Activated naive CD4-positive, alpha-beta T cell treated with anti-CD3 and anti-CD28 coated beads, Interleukin-2, amount 10 ng/mL, durations not matched to agents 7 days and 5 days (primary cell): Measurements from ENCODE around the gene KIRREL1.

ENCODE experiments used
- CTCF ChIA-PET: fragments of 350-600 bp; sonication (Branson Sonifier 250); formaldehyde crosslinking; loops from one replicate; lab custom pipeline; 2021; ENCODE audit warnings: antibody characterized with exemption; lab: Charles Lee
- DNase-seq: peaks from one replicate; pipeline ENCODE4 v3.0.0-alpha.2; 2020
- H3K27ac Mint-ChIP-seq: one replicate; pipeline ENCODE4 v1.8.0; 2021; ENCODE audit warnings: mild to moderate bottlenecking, moderate library complexity, mixed read lengths
- H3K27me3 Mint-ChIP-seq: one replicate; pipeline ENCODE4 v1.8.0; 2021; ENCODE audit warnings: mild to moderate bottlenecking, mixed read lengths
- H3K36me3 Mint-ChIP-seq: one replicate; pipeline ENCODE4 v1.8.0; 2021; ENCODE audit warnings: mixed read lengths
- H3K4me1 Mint-ChIP-seq: one replicate; pipeline ENCODE4 v1.8.0; 2021; ENCODE audit warnings: mixed read lengths
- H3K4me3 Mint-ChIP-seq: one replicate; pipeline ENCODE4 v1.8.0; 2021; ENCODE audit warnings: mild to moderate bottlenecking, moderate library complexity, mixed read lengths
- H3K9me3 Mint-ChIP-seq: one replicate; pipeline ENCODE4 v1.8.0; 2021; ENCODE audit warnings: mixed read lengths

The KIRREL1 gene

DNA sequence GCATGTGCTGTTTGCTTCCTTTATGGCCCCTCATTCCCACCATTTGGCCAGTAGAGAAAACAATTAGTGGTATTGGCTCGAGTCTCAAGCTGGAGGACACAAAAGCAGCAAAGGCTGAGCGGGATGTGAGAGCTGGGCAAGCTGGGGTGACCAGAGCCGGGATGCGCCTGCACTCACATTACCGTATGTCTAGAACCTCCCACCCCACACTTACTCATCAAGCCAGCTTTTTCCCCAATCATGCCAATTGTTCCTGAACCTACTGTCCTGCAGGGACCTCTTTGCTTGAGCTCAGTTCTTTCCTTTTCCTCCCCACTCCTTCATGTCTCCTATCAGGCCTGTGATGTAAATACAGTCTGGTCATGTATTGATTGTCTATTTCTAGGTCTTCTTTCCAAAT, 45.9 kb downstream of the KIRREL1 start:
- Mint-ChIP-seq H3K9me3 (no peaks in the 10 kb centered on the region), H3K4me3 (no peak overlapping the region), H3K27ac (no peak overlapping the region), H3K36me3 (no peaks in the 10 kb centered on the region), H3K27me3 (no peaks in the 10 kb centered on the region), H3K4me1 (no peaks in the 10 kb centered on the region)
- CTCF ChIA-PET, result interaction anchor here (0.6 to 1.8 kb wide), 2 partner anchors 47 to 1170 kb away, joined by 3 to 10 read pairs; no protein-coding TSS in a partner anchor
- no peak for DNase-seq

DNA sequence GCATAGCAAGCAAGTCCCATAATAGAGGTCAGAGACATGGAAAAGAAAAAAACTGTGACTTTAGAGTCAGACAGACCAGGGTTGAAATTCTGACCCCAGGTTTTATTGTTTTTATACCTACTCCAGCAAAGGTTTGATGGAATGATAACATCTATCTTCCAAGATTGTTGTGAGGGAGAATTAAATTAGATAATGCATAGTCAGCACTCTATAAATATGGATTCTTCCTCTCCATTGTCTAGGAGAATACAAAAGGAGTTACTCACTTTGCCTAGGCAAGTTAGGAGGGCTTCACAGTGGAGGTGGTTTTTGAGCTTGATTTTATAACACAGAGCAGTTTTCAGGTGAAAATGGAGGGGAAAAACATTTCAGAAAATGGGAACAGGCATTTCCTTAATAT, 46.9 kb downstream of the KIRREL1 start:
- no peaks in the 10 kb centered on the region for H3K9me3 Mint-ChIP-seq
- no peaks in the 10 kb centered on the region for H3K27me3 Mint-ChIP-seq
- H3K4me1 Mint-ChIP-seq, result no peaks in the 10 kb centered on the region
- no peak overlapping the region for H3K27ac Mint-ChIP-seq
- H3K4me3 Mint-ChIP-seq, result no peak overlapping the region
- CTCF ChIA-PET, result interaction anchor here (0.5 to 1.8 kb wide), 2 partner anchors 22 to 48 kb away, joined by 3 to 10 read pairs; no protein-coding TSS in a partner anchor
- DNase-seq, result no peak
- H3K36me3 Mint-ChIP-seq, result no peaks in the 10 kb centered on the region

DNA sequence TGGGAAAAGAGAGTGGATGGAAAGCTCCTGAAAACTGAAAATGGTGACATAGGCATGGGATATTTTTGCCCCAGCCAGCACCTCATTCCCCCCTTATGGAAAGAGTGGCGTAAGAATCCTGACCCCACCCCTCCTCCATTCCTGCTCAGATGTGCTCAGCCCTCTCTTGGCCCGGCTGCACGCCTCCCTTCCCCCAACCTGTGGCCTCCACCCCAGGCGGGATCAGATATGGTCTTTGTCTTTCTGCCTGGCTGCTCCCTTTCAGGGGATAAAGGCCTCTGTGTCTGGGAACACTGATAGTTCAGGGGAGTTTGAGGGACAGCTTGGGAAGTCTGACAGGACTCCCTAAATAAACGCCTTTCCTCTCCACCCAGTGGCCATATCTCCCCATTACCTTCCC, 49.8 kb downstream of the KIRREL1 start:
- Mint-ChIP-seq H3K27me3 (no peaks in the 10 kb centered on the region), H3K4me3 (no peak overlapping the region), H3K27ac (no peak overlapping the region), H3K36me3 (no peaks in the 10 kb centered on the region), H3K9me3 (no peaks in the 10 kb centered on the region), H3K4me1 (no peaks in the 10 kb centered on the region)
- DNase-seq, result no peak
- CTCF ChIA-PET, result interaction anchor here (1.4 kb wide), 1 partner anchor 50 kb away, joined by 3 read pairs; the partner anchor contains the start of gene KIRREL1

DNA sequence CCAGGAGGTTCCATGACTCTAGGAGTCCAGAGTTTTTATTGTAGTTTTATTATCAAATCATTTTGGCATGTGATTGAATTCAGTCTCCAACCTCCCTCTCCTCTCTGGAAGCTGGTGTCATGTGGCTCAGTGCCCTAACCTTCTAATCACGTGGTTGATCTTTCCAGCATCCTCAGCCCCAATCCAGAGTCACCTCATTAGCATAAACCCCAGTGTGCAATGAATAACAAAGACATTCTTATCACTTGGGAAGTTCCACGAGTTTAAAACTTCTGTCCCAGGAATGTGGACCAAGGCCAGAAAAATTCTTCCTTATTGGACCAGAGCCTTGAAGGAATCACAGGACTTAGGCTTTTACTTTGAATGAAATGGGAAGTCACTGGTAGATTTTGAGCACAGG, 52.2 kb downstream of the KIRREL1 start:
- H3K27ac Mint-ChIP-seq, result no peak overlapping the region
- H3K9me3 Mint-ChIP-seq, result no peaks in the 10 kb centered on the region
- no peaks in the 10 kb centered on the region for H3K36me3 Mint-ChIP-seq
- H3K27me3 Mint-ChIP-seq, result no peaks in the 10 kb centered on the region
- CTCF ChIA-PET, result interaction anchor here (1.0 to 1.4 kb wide), 2 partner anchors 9 to 11 kb away, joined by 4 read pairs; no protein-coding TSS in a partner anchor
- no peak for DNase-seq
- H3K4me1 Mint-ChIP-seq, result no peaks in the 10 kb centered on the region
- no peak overlapping the region for H3K4me3 Mint-ChIP-seq

DNA sequence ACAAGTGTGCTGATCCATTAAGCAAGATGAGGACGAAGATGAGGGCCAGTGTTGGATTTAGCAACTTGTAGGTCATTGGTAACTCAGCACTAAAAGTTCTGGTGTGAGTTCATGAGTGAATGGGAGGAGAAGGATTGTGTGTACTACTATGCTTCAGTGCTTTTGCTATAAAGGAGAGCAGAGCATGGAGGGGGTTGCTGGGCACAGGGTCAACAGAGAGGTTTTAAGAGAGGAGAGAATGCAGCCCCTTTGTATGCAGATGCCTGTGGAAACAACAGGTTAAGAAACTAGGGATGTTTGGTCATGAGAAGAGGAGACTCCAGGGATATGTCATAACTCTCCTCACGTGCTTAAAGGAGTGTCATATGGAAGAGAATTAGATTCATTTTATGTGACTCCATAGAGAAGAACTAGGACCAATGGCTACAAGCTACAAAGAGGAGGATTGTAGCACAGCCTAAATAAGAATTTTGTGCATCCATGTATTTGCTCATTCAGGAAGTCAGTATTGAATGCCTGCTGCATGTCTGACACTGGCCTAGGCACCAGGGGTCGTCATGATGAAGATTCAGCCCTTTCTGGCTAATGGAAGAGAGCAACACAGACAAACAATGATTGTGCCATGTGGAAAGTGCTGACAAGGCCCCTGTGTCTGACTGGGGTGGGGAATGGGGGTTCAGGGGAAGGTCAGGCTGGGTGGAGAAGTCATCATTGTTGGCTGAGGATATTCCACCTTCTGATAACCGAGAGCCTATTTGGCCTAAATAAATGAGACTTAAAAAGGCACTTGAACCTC, 53.5 kb downstream of the KIRREL1 start:
- Mint-ChIP-seq H3K36me3 (no peaks in the 10 kb centered on the region), H3K9me3 (no peaks in the 10 kb centered on the region), H3K27ac (no peak overlapping the region), H3K4me3 (no peak overlapping the region), H3K4me1 (no peaks in the 10 kb centered on the region), H3K27me3 (no peaks in the 10 kb centered on the region)
- no peak for DNase-seq
- CTCF ChIA-PET, result interaction anchor here (1.4 to 1.5 kb wide), 2 partner anchors 13 to 57 kb away, joined by 3 to 4 read pairs; no protein-coding TSS in a partner anchor

DNA sequence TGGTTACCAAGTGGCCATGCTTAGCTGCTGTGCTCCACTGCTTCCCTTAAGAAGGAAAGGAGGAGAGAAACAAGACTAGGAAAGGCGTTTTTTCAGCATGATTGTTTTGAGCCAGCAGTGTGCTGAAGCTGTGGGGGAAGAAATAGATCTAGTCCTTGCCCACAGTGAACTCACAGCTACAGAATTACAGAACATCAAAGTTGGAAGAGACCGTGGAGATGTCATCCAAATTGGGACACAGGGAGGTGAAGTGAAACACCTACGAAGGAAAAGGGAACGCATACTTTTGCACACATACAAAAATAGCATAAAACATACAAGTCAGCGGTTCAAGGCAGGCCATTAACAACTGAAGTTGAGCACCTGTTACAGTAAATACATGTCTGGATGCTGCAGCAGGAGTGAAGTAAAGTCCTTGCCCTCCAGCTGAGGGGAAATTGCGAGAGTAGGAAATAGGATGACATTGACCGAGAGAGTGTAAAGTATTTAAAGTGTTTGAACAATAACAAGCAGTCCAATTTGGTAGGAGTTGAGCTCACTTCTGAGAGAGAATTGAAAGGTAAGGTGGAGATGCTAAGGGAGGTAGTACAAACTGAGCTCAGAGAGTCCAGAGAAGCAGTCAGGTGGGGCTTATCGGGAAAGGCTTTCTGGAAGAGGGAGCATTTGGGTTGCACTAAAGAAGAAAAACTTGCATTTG, 55.1 kb downstream of the KIRREL1 start:
- DNase-seq, result no peak
- no peaks in the 10 kb centered on the region for H3K4me1 Mint-ChIP-seq
- no peaks in the 10 kb centered on the region for H3K9me3 Mint-ChIP-seq
- CTCF ChIA-PET, result interaction anchor here (1.5 kb wide), 2 partner anchors 59 to 75 kb away, joined by 3 read pairs; no protein-coding TSS in a partner anchor
- no peak overlapping the region for H3K4me3 Mint-ChIP-seq
- H3K36me3 Mint-ChIP-seq, result no peaks in the 10 kb centered on the region
- no peak overlapping the region for H3K27ac Mint-ChIP-seq
- H3K27me3 Mint-ChIP-seq, result no peaks in the 10 kb centered on the region

DNA sequence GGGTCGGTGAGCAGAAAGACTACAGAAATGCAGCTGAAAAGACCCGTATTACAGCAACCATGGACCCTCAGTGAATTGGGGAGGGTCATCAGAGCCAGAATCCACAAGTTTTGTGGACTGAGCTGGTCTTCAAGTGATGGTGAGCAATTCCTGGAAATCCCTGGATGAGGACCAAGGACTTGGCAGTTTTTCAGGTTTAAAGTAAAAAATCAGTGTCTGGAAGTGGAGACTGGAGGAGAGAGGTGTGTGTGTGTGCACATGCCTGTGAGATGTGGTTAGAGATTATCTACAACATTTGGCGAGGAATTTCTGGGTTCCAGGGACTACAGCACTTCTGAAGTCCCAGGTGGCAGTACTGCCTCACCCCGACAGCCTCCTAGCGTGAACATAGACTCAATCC, 56.4 kb downstream of the KIRREL1 start:
- Mint-ChIP-seq H3K9me3 (no peaks in the 10 kb centered on the region), H3K4me3 (no peak overlapping the region), H3K36me3 (no peaks in the 10 kb centered on the region), H3K27ac (no peak overlapping the region), H3K27me3 (no peaks in the 10 kb centered on the region), H3K4me1 (no peaks in the 10 kb centered on the region)
- CTCF ChIA-PET, result no interaction called here
- DNase-seq, result no peak

DNA sequence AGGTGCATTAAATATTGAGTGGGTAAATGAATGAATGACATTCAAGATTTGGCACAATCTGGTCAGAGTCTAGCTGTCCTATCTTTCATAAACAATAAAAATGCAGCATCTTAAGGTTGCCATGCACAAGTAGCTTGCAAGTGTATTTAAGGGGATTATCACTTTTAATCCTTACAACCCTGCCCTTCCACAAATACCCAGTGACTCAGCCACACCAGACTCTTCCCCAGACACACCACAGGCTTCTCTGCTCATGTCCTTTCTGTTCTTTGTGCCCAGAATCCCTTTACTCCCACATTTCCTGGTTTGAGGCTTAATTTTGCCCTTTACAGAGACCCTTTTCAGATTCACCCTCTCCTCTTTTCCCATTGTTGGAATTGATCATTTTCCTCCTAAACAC, 59.8 kb downstream of the KIRREL1 start:
- Mint-ChIP-seq H3K27me3 (peaks cover under 1% of the 10 kb centered on the region), H3K27ac (no peak overlapping the region), H3K36me3 (no peaks in the 10 kb centered on the region), H3K4me3 (no peak overlapping the region), H3K4me1 (no peaks in the 10 kb centered on the region), H3K9me3 (no peaks in the 10 kb centered on the region)
- CTCF ChIA-PET, result no interaction called here
- DNase-seq, result no peak

DNA sequence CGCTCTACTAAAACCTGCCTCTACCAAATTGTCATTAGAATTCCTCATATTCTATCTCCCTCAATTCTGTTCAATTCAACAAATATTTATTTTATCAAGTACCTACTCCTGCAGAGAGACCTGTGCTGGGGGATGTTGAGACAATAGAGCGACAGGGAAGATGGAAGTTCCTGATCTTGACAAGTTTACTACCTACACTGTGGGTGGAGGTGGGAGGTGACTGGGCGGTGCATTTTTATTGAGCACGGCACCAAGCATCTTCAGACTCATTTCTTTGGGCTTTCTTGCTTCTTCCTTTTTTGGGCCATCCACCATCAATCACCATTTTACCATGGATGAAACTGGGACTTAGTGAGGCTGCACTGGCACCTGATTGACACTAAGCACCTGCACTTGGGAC, 61.3 kb downstream of the KIRREL1 start:
- Mint-ChIP-seq H3K27me3 (peaks cover 6% of the 10 kb centered on the region), H3K9me3 (no peaks in the 10 kb centered on the region), H3K4me1 (no peaks in the 10 kb centered on the region), H3K36me3 (no peaks in the 10 kb centered on the region), H3K4me3 (no peak overlapping the region), H3K27ac (no peak overlapping the region)
- CTCF ChIA-PET, result no interaction called here
- no peak for DNase-seq

DNA sequence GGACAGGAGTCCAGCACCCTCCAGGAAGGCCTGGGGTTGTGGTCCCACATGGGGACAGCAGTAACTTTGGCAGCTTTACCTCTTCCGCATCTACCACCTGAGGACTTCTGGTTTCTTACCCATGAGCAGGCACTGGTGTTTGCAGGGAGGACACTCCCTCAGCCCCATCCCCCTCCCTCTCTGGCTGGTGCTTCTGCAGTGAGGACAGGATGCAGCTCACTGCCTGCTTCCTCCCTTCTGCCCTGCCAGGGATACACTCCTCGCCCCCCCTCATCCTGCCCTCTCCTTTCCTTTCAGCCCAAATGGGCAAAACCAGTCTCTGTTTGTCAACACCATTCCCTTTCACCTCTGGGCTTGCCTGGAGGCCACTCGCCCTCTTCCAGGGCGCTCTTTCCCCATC, 62.4 kb downstream of the KIRREL1 start:
- DNase-seq, result no peak
- Mint-ChIP-seq H3K4me1 (no peaks in the 10 kb centered on the region), H3K27ac (no peak overlapping the region), H3K9me3 (no peaks in the 10 kb centered on the region), H3K36me3 (no peaks in the 10 kb centered on the region), H3K27me3 (peaks cover 14% of the 10 kb centered on the region), H3K4me3 (no peak overlapping the region)
- CTCF ChIA-PET, result no interaction called here

DNA sequence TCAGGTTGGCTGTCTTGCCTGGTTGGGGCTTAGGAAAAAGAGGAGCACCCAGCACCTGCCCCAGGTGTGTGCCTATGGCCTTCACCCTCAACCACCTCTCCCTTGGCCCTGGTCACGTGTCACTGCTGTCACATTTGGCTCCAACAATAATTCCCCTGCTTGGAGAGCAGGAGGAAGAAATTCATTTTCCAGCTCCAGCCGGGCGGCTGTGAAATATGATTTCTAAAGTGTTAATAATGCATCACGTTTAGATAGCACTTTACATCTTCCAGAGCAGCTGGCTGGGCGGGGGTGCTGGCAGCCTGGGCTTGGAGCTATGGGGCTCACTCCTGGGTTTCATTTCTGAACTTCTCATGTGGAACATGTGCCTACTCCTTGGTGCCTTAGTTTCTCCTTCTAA, 63.1 kb downstream of the KIRREL1 start:
- Mint-ChIP-seq H3K27ac (no peak overlapping the region), H3K36me3 (no peaks in the 10 kb centered on the region), H3K4me3 (no peak overlapping the region), H3K27me3 (peaks cover 20% of the 10 kb centered on the region), H3K9me3 (no peaks in the 10 kb centered on the region), H3K4me1 (no peaks in the 10 kb centered on the region)
- CTCF ChIA-PET, result no interaction called here
- DNase-seq, result no peak

DNA sequence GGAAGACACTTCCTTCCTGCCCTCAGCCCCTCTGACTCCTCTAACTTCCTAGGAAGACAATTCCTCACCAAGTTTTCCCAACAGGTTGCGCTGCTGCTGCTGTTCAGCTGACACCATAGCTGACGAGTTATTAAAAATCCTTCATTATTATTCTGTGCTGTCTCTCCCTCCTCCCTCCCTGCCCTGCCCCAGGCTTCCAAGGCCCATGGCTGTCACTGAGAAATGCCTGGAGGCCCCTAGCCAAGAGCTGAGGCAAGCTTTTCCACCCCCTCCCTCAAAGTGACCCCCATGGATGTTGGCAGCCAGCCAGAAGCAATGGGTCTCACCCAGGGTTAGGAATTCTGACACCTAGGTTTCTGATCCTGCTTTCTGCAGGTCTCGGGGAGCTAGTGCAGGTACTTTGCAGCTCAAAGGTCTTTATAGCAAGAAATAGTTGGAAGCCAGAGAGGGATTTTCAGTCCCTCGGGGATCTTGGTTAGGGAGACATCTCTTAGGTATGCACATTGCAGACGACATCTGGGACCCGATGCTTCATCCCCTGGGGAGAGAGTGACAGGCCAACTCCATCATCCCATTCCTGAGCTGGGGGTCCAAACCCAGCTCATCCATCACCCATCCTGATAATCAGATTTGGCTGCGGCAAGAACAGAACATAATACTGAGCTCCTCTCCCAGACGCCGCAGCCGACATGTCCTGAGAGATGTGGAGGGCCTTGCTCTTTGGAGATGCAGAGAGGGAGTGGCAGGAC, 65.0 kb downstream of the KIRREL1 start:
- CTCF ChIA-PET, result no interaction called here
- Mint-ChIP-seq H3K27me3 (peaks cover 22% of the 10 kb centered on the region), H3K9me3 (no peaks in the 10 kb centered on the region), H3K4me1 (no peaks in the 10 kb centered on the region), H3K36me3 (no peaks in the 10 kb centered on the region), H3K27ac (no peak overlapping the region), H3K4me3 (no peak overlapping the region)
- no peak for DNase-seq

DNA sequence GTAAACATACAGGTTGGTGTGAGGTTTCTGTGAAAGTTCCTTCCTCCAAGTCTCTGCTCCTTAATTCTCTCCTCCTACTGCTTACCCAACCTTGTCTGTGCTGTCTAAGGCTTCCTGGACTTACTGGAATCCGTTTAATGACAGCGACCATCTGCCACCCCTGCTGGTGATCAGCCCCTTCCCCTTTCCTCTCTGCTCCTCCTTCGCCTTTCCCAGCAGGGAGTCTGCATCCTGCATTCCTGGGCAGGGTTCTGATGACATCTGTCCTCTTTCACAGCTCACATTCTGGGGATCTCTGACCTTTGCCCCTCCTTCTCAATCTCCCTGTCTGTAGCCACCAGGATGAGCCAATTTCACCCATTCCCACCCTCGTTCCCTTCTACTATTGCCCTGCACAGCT, 66.5 kb downstream of the KIRREL1 start:
- no peaks in the 10 kb centered on the region for H3K36me3 Mint-ChIP-seq
- no peak overlapping the region for H3K27ac Mint-ChIP-seq
- H3K9me3 Mint-ChIP-seq, result no peaks in the 10 kb centered on the region
- peaks cover 22% of the 10 kb centered on the region for H3K27me3 Mint-ChIP-seq
- CTCF ChIA-PET, result no interaction called here
- H3K4me3 Mint-ChIP-seq, result no peak overlapping the region
- no peak for DNase-seq
- no peaks in the 10 kb centered on the region for H3K4me1 Mint-ChIP-seq

DNA sequence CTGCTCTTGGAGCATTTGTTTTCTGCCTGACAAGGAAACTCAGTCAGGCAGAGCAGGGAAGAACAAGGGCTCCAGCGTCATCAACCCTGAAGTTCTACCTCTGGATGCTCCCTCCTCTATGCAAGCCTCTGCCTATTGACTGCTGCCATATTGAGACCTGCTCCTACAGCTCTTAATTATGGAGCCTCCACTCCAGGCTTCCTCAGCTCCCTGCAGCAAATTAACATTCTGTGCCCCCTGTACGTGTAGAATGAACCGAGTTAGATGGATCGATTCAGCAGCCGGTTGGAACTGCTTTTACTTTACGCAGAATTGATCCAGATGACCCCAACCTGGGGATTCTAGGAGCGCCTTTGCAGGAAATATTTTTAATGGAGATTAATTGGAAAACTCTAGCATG, 68.7 kb downstream of the KIRREL1 start:
- peaks cover 34% of the 10 kb centered on the region for H3K27me3 Mint-ChIP-seq
- CTCF ChIA-PET, result no interaction called here

More for the DNA sequence above, 68.7 kb downstream of the KIRREL1 start:
- Mint-ChIP-seq H3K27ac (no peak overlapping the region), H3K4me1 (no peaks in the 10 kb centered on the region), H3K9me3 (no peaks in the 10 kb centered on the region), H3K36me3 (no peaks in the 10 kb centered on the region), H3K4me3 (no peak overlapping the region)
- DNase-seq, result no peak
